Upper lobe of left lung (tissue), 6 donors: ENCODE data around the gene MPHOSPH9. TPM values are rescaled to one million over a fixed set of nuclear protein-coding genes. Genes with fewer than 3 reads are reported as not detected.

Experiments used
- ATAC-seq, 2 donors: fragments of 200-7000 bp; cut with Tn5 transposase; one replicate each; pipeline ENCODE4 v1.9.1; 2022; ENCODE audit warnings: mild to moderate bottlenecking in 2 of 2, moderate library complexity in 2 of 2; ENCODE audit not compliant: low FRiP score in 2 of 2
- DNase-seq, 2 donors: peaks; one replicate each; pipeline ENCODE4 v3.0.0-alpha.2; 2019 to 2020
- H3K27ac ChIP-seq, 4 donors: fragments of 200-600 bp; sonication (generic); one replicate each; pipeline ENCODE4 v1.5.1; 2016 to 2019
- H3K27me3 ChIP-seq, 4 donors: fragments of 200-600 bp; sonication (generic); one replicate each; pipeline ENCODE4 v1.5.1; 2017 to 2019
- H3K36me3 ChIP-seq, 4 donors: fragments of 200-600 bp; sonication (generic); one replicate each; pipeline ENCODE4 v1.5.1; 2016 to 2019
- H3K4me1 ChIP-seq, 4 donors: fragments of 200-600 bp; sonication (generic); one replicate each; pipeline ENCODE4 v1.5.1; 2018 to 2019
- H3K4me3 ChIP-seq, 4 donors: fragments of 200-600 bp; sonication (generic); one replicate each; pipeline ENCODE4 v1.5.1; 2017 to 2019; ENCODE audit warnings: mild to moderate bottlenecking in 2 of 4, moderate library complexity in 1 of 4
- H3K9me3 ChIP-seq, 4 donors: fragments of 200-600 bp; sonication (generic); one replicate each; pipeline ENCODE4 v1.5.1; 2018 to 2019
- CTCF ChIP-seq, 6 experiments: fragments of 450-650 bp in 4 of 6; fragments of 200-600 bp in 2 of 6; sonication (generic) in 2 of 6; IDR thresholded peaks; one replicate each; pipeline ENCODE4 v1.5.1; 2016 to 2019; ENCODE audit warnings: antibody characterized with exemption in 6 of 6
- EP300 ChIP-seq, 4 donors: sonication (generic); formaldehyde crosslinking; IDR thresholded peaks; one replicate each; pipeline ENCODE4 v1.5.1; 2017; ENCODE audit warnings: antibody characterized with exemption in 4 of 4, control low read depth in 2 of 4
- POLR2A ChIP-seq, 4 donors: fragments of 450-650 bp; IDR thresholded peaks; one replicate each; pipeline ENCODE4 v1.5.1; 2016 to 2017; ENCODE audit warnings: antibody characterized with exemption in 4 of 4, mild to moderate bottlenecking in 2 of 4
- POLR2AphosphoS5 ChIP-seq, 2 donors: sonication (generic); formaldehyde crosslinking; IDR thresholded peaks; one replicate each; pipeline ENCODE4 v1.5.1; 2017; ENCODE audit warnings: antibody characterized with exemption in 2 of 2
- WGBS, 2 donors: methylation state at CpG; one replicate each; pipeline ENCODE4 v1.1.5; 2017 to 2018; 5-methylcytosine and 5-hydroxymethylcytosine counted together
- total RNA-seq, 6 donors: library from RNA; depleted of rRNA in 4 of 6; stranded (reverse); fragments of >200 nt in 4 of 6; gene quantifications; one replicate each; pipeline versions ENCODE4 v1.1.0 to v1.2.1, GENCODE V29; 2016 to 2021
- donor health status: DM: no; HTN: no; CAD: no; lungs with moderate emphysema.
- donor health status: DM: no; HTN: yes; CAD: no; lungs with severe emphysema.

MPHOSPH9 gene
- total RNA-seq, 6 donors from 2014 or later: 12.6 to 82.8 (median 17.6) TPM

- Histone ChIP-seq H3K27me3 (no peaks in the 10 kb centered on the region), H3K4me1 (peaks cover 0 to 7% (median 2%) of the 10 kb centered on the region in 4 donors), H3K36me3 (peaks cover 0 to 17% (median 0%) of the 10 kb centered on the region in 4 donors), H3K4me3 (no peak overlapping the region), H3K9me3 (no peaks in the 10 kb centered on the region), H3K27ac (no peak overlapping the region)
- ATAC-seq: no peak
- DNase-seq: no peak
- no peak for TF ChIP-seq CTCF (IDR thresholded peaks at IDR 0.05)
- TF ChIP-seq POLR2A (IDR thresholded peaks at IDR 0.05): no peak
- no peak for TF ChIP-seq EP300 (IDR thresholded peaks at IDR 0.05)
- no peak for TF ChIP-seq POLR2AphosphoS5 (IDR thresholded peaks at IDR 0.05)
- WGBS, 2 donors: 61 to 65% methylated on average over 11 of the region's 11 CpGs
Measured at GRCh38 chr12:123160801-123161487, 72.0 kb downstream of the MPHOSPH9 start.

GRCh38 chr12:123153906-123154305 is 79.0 kb downstream of the MPHOSPH9 start:
- no peaks in the 10 kb centered on the region for H3K9me3 ChIP-seq
- no peak overlapping the region for H3K27ac ChIP-seq
- no peak for ATAC-seq
- no peak for DNase-seq
- H3K36me3 ChIP-seq: no peaks in the 10 kb centered on the region
- H3K27me3 ChIP-seq: no peaks in the 10 kb centered on the region
- WGBS, 2 donors: 68 to 71% methylated on average over 2 of the region's 2 CpGs
- no peak overlapping the region for H3K4me3 ChIP-seq
- TF ChIP-seq POLR2AphosphoS5 (IDR thresholded peaks at IDR 0.05): no peak
- no peak for TF ChIP-seq EP300 (IDR thresholded peaks at IDR 0.05)
- TF ChIP-seq CTCF (IDR thresholded peaks at IDR 0.05): no peak
- no peak for TF ChIP-seq POLR2A (IDR thresholded peaks at IDR 0.05)
- H3K4me1 ChIP-seq: peaks cover 15 to 32% (median 18%) of the 10 kb centered on the region in 4 donors

- no peak overlapping the region for H3K4me3 ChIP-seq
- ATAC-seq (no peak), DNase-seq (no peak)
- peaks cover 18 to 42% (median 26%) of the 10 kb centered on the region in 4 donors for H3K4me1 ChIP-seq
- 67 to 79% methylated on average over 3 of the region's 3 CpGs for WGBS, 2 donors
- H3K9me3 ChIP-seq: no peaks in the 10 kb centered on the region
- no peaks in the 10 kb centered on the region for H3K36me3 ChIP-seq
- no peaks in the 10 kb centered on the region for H3K27me3 ChIP-seq
- TF ChIP-seq CTCF (IDR thresholded peaks at IDR 0.05): no peak
- TF ChIP-seq POLR2A (IDR thresholded peaks at IDR 0.05): no peak
- no peak for TF ChIP-seq POLR2AphosphoS5 (IDR thresholded peaks at IDR 0.05)
- no peak for TF ChIP-seq EP300 (IDR thresholded peaks at IDR 0.05)
- no peak overlapping the region for H3K27ac ChIP-seq
Measured at GRCh38 chr12:123152833-123153232, 80.1 kb downstream of the MPHOSPH9 start.

GRCh38 chr12:123151457-123152454 is 81.2 kb downstream of the MPHOSPH9 start:
- DNase-seq (peak; percentile 28 to 40), ATAC-seq (peak in 1 of 2 donors; percentile 45)
- Histone ChIP-seq H3K36me3 (no peaks in the 10 kb centered on the region), H3K4me3 (peak overlapping the region; percentile 62 to 90 (median 80)), H3K9me3 (no peaks in the 10 kb centered on the region), H3K27me3 (no peaks in the 10 kb centered on the region), H3K4me1 (peaks cover 18 to 48% (median 26%) of the 10 kb centered on the region in 4 donors), H3K27ac (peak overlapping the region; percentile 81 to 91 (median 89))
- 47 to 75% methylated on average over 16 to 38 of the region's 46 CpGs for WGBS, 2 donors
- TF ChIP-seq EP300 (IDR thresholded peaks at IDR 0.05) (no peak), POLR2AphosphoS5 (IDR thresholded peaks at IDR 0.05) (no peak)
